ENCODE results near the gene TBC1D22A. TPM values are rescaled to one million over a fixed set of nuclear protein-coding genes. Genes with fewer than 3 reads are reported as not detected.
"Not testable (repeated sequence)": the region's sequence is repeated elsewhere in the genome, so short reads cannot be mapped to it uniquely, and the experiment has no call there.

TBC1D22A gene
- total RNA-seq, 4 donors from 2014 or later, result 42.6 to 70.4 (median 55.1) TPM

- Histone ChIP-seq H3K4me1 (no peaks in the 10 kb centered on the region), H3K9me3 (no peaks in the 10 kb centered on the region), H3K36me3 (peaks cover 0 to 19% (median 0%) of the 10 kb centered on the region in 3 donors), H3K27ac (no peak overlapping the region), H3K27me3 (no peaks in the 10 kb centered on the region), H3K4me3 (no peak overlapping the region)
- peak in 1 of 3 donors; percentile 48 for DNase-seq
- TF ChIP-seq POLR2A (IDR thresholded peaks at IDR 0.05) (no peak), CTCF (IDR thresholded peaks at IDR 0.05) (no peak)
These were observed 354.2 kb downstream of the TBC1D22A start for GRCh38 chr22:47116426-47117341.

- not testable (repeated sequence) for H3K27ac ChIP-seq, H3K4me1 ChIP-seq, H3K27me3 ChIP-seq, H3K4me3 ChIP-seq, H3K9me3 ChIP-seq, DNase-seq
- H3K36me3 ChIP-seq, result peaks cover 0 to 12% (median 0%) of the 10 kb centered on the region in 3 donors
These were observed 355.0 kb downstream of the TBC1D22A start for GRCh38 chr22:47117442-47117841.

GRCh38 chr22:47119181-47119580 is 356.7 kb downstream of the TBC1D22A start:
- H3K27ac ChIP-seq, result no peak overlapping the region
- no peaks in the 10 kb centered on the region for H3K9me3 ChIP-seq
- DNase-seq, result no peak
- TF ChIP-seq CTCF (IDR thresholded peaks at IDR 0.05) (no peak), POLR2A (IDR thresholded peaks at IDR 0.05) (no peak)
- H3K4me3 ChIP-seq, result no peak overlapping the region
- H3K36me3 ChIP-seq, result no peaks in the 10 kb centered on the region
- no peaks in the 10 kb centered on the region for H3K27me3 ChIP-seq
- H3K4me1 ChIP-seq, result no peaks in the 10 kb centered on the region

GRCh38 chr22:47120399-47120798 is 357.9 kb downstream of the TBC1D22A start:
- Histone ChIP-seq H3K27me3 (no peaks in the 10 kb centered on the region), H3K9me3 (no peaks in the 10 kb centered on the region), H3K4me3 (no peak overlapping the region), H3K27ac (no peak overlapping the region), H3K36me3 (no peaks in the 10 kb centered on the region), H3K4me1 (no peaks in the 10 kb centered on the region)
- TF ChIP-seq CTCF (IDR thresholded peaks at IDR 0.05) (no peak), POLR2A (IDR thresholded peaks at IDR 0.05) (no peak)
- no peak for DNase-seq

- no peaks in the 10 kb centered on the region for H3K27me3 ChIP-seq
- H3K36me3 ChIP-seq, result no peaks in the 10 kb centered on the region
- TF ChIP-seq CTCF (IDR thresholded peaks at IDR 0.05) (no peak), POLR2A (IDR thresholded peaks at IDR 0.05) (no peak)
- H3K27ac ChIP-seq, result no peak overlapping the region
- no peak overlapping the region for H3K4me3 ChIP-seq
- H3K9me3 ChIP-seq, result no peaks in the 10 kb centered on the region
- H3K4me1 ChIP-seq, result no peaks in the 10 kb centered on the region
- peak in 1 of 3 donors; percentile 41 for DNase-seq
These were observed 359.3 kb downstream of the TBC1D22A start for GRCh38 chr22:47121791-47122190.

- no peak for TF ChIP-seq POLR2A (IDR thresholded peaks at IDR 0.05)
- no peak for TF ChIP-seq CTCF (IDR thresholded peaks at IDR 0.05)
- H3K36me3 ChIP-seq, result no peaks in the 10 kb centered on the region
- no peaks in the 10 kb centered on the region for H3K9me3 ChIP-seq
- no peaks in the 10 kb centered on the region for H3K27me3 ChIP-seq
- no peak for DNase-seq
- H3K4me3 ChIP-seq, result no peak overlapping the region
- no peaks in the 10 kb centered on the region for H3K4me1 ChIP-seq
- no peak overlapping the region for H3K27ac ChIP-seq
These were observed 360.1 kb downstream of the TBC1D22A start for GRCh38 chr22:47122441-47123000.

Measured in Peyer's patch (tissue), 4 donors.